ENCODE results near the gene MAGED1.

The MAGED1 gene

GRCh38 chrX:51892921-51893745, at the start of gene MAGED1:
Gene MAGED1, plus strand, starts transcription at chrX:51893623. Its CDS starts 682 bp downstream, at chrX:51894305.
- intact Hi-C loops (cut with DNase I) = no loop called here
- DNase-seq = peak; percentile 76 to 94 (median 88)

- intact Hi-C loops (cut with DNase I) = no loop called here
- DNase-seq = no peak
Observed at GRCh38 chrX:51847463-51847862, 46.0 kb upstream of the MAGED1 start.

GRCh38 chrX:51851507-51852085, 41.8 kb upstream of the MAGED1 start:
- intact Hi-C loops (cut with DNase I) = no loop called here
- no peak for DNase-seq

- intact Hi-C loops (cut with DNase I) = no loop called here
- no peak for DNase-seq
Observed at GRCh38 chrX:51852096-51852495, 41.3 kb upstream of the MAGED1 start.

GRCh38 chrX:51852621-51853020, 40.8 kb upstream of the MAGED1 start:
- intact Hi-C loops (cut with DNase I) = no loop called here
- DNase-seq = no peak

- no peak for DNase-seq
- intact Hi-C loops (cut with DNase I) = no loop called here
Observed at GRCh38 chrX:51853251-51853650, 40.2 kb upstream of the MAGED1 start.

- no peak for DNase-seq
- intact Hi-C loops (cut with DNase I) = no loop called here
Observed at GRCh38 chrX:51855698-51856097, 37.7 kb upstream of the MAGED1 start.

- no peak for DNase-seq
- intact Hi-C loops (cut with DNase I) = no loop called here
Observed at GRCh38 chrX:51857159-51857733, 36.2 kb upstream of the MAGED1 start.

- intact Hi-C loops (cut with DNase I) = no loop called here
- peak in 33 of 42 donors; percentile 4 to 70 (median 31) for DNase-seq
Observed at GRCh38 chrX:51860679-51861078, 32.7 kb upstream of the MAGED1 start.

- DNase-seq = no peak
- intact Hi-C loops (cut with DNase I) = no loop called here
Observed at GRCh38 chrX:51862920-51863319, 30.5 kb upstream of the MAGED1 start.

- intact Hi-C loops (cut with DNase I) = no loop called here
- DNase-seq = no peak
Observed at GRCh38 chrX:51866210-51866609, 27.2 kb upstream of the MAGED1 start.

- intact Hi-C loops (cut with DNase I) = no loop called here
- DNase-seq = no peak
Observed at GRCh38 chrX:51867626-51868025, 25.8 kb upstream of the MAGED1 start.

GRCh38 chrX:51870354-51870753, 23.1 kb upstream of the MAGED1 start:
- DNase-seq = no peak
- intact Hi-C loops (cut with DNase I) = no loop called here

GRCh38 chrX:51874123-51874522, 19.3 kb upstream of the MAGED1 start:
- DNase-seq = no peak
- intact Hi-C loops (cut with DNase I) = no loop called here

GRCh38 chrX:51876441-51876840, 17.0 kb upstream of the MAGED1 start:
- DNase-seq = no peak
- intact Hi-C loops (cut with DNase I) = no loop called here

GRCh38 chrX:51878056-51878455, 15.4 kb upstream of the MAGED1 start:
- no peak for DNase-seq
- intact Hi-C loops (cut with DNase I) = no loop called here

- intact Hi-C loops (cut with DNase I) = no loop called here
- no peak for DNase-seq
Observed at GRCh38 chrX:51889851-51890250, 3.6 kb upstream of the MAGED1 start.

GRCh38 chrX:51891245-51891644, 2.2 kb upstream of the MAGED1 start:
- intact Hi-C loops (cut with DNase I) = no loop called here
- no peak for DNase-seq

- intact Hi-C loops (cut with DNase I) = no loop called here
- DNase-seq = peak in 28 of 42 donors; percentile 14 to 70 (median 42)
Observed at GRCh38 chrX:51891821-51892551, 1.4 kb upstream of the MAGED1 start.
